Memory B cell (primary cell): ENCODE results near the gene IP6K1.
"Not testable (repeated sequence)": the region's sequence is repeated elsewhere in the genome, so short reads cannot be mapped to it uniquely, and the experiment has no call there.

Experiments used
- ATAC-seq: fragments of 150-1000 bp; cut with Tn5 transposase; 2 replicates; pipeline ENCODE4 v1.10.0; 2021; ENCODE audit warnings: low read depth, mild to moderate bottlenecking, moderate library complexity
- DNase-seq, 2 donors: peaks; one replicate each; pipeline ENCODE4 v3.0.0; 2022; ENCODE audit warnings: low spot score in 2 of 2
- H3K27ac Mint-ChIP-seq: one replicate; pipeline ENCODE4 v1.8.0; 2022; ENCODE audit warnings: mild to moderate bottlenecking, moderate library complexity, mixed read lengths
- H3K27me3 Mint-ChIP-seq: one replicate; pipeline ENCODE4 v1.8.0; 2022; ENCODE audit warnings: mixed read lengths
- H3K36me3 Mint-ChIP-seq: one replicate; pipeline ENCODE4 v1.8.0; 2022; ENCODE audit warnings: mild to moderate bottlenecking, mixed read lengths
- H3K4me1 Mint-ChIP-seq: one replicate; pipeline ENCODE4 v1.8.0; 2022; ENCODE audit warnings: mixed read lengths
- H3K4me3 Mint-ChIP-seq: one replicate; pipeline ENCODE4 v1.8.0; 2022; ENCODE audit warnings: mild to moderate bottlenecking, moderate library complexity, mixed read lengths
- H3K9me3 Mint-ChIP-seq: one replicate; pipeline ENCODE4 v1.8.0; 2022; ENCODE audit warnings: mixed read lengths

The IP6K1 gene

GRCh38 chr3:49786357-49787181 is at the start of gene IP6K1:
Gene IP6K1 (minus strand): TSS chr3:49786542. CDS start chr3:49748040, 38,502 bp downstream.
- peak; percentile 96 for ATAC-seq
- Mint-ChIP-seq H3K36me3 (no peaks in the 10 kb centered on the region), H3K4me3 (peak within 1 kb of the TSS; percentile 91)

GRCh38 chr3:49831341-49831740 is 45.0 kb upstream of the IP6K1 start:
- no peak overlapping the region for H3K27ac Mint-ChIP-seq
- H3K27me3 Mint-ChIP-seq = no peaks in the 10 kb centered on the region
- H3K4me3 Mint-ChIP-seq = no peak overlapping the region

More at GRCh38 chr3:49786357-49787181, at the start of gene IP6K1:
- Mint-ChIP-seq H3K27ac (peak within 1 kb of the TSS; percentile 97), H3K4me1 (peaks cover 17% of the 10 kb centered on the region), H3K27me3 (peaks cover 1% of the 10 kb centered on the region), H3K9me3 (no peaks in the 10 kb centered on the region)
- peak; percentile 93 to 98 for DNase-seq

GRCh38 chr3:49826016-49826415 is 39.7 kb upstream of the IP6K1 start:
- H3K36me3 Mint-ChIP-seq = no peaks in the 10 kb centered on the region
- H3K4me3 Mint-ChIP-seq = no peak overlapping the region
- no peaks in the 10 kb centered on the region for H3K9me3 Mint-ChIP-seq
- DNase-seq = no peak
- H3K27ac Mint-ChIP-seq = no peak overlapping the region
- ATAC-seq = no peak
- H3K27me3 Mint-ChIP-seq = no peaks in the 10 kb centered on the region
- H3K4me1 Mint-ChIP-seq = no peaks in the 10 kb centered on the region

More at GRCh38 chr3:49831341-49831740, 45.0 kb upstream of the IP6K1 start:
- Mint-ChIP-seq H3K9me3 (no peaks in the 10 kb centered on the region), H3K4me1 (peaks cover 3% of the 10 kb centered on the region), H3K36me3 (peaks cover 2% of the 10 kb centered on the region)
- ATAC-seq (no peak), DNase-seq (no peak)

- H3K27me3 Mint-ChIP-seq, H3K9me3 Mint-ChIP-seq, H3K4me1 Mint-ChIP-seq, H3K27ac Mint-ChIP-seq, H3K36me3 Mint-ChIP-seq, H3K4me3 Mint-ChIP-seq, DNase-seq, ATAC-seq: not testable (repeated sequence)
Observed at GRCh38 chr3:49823131-49823530, 36.8 kb upstream of the IP6K1 start.

GRCh38 chr3:49813497-49814174 is 27.3 kb upstream of the IP6K1 start, which contains the start of gene UBA7:
Gene UBA7 (minus strand): TSS chr3:49813953. CDS start chr3:49813787, 166 bp downstream.
- no peak for DNase-seq
- H3K4me3 Mint-ChIP-seq = peak within 1 kb of the TSS; percentile 96
- peaks cover 13% of the 10 kb centered on the region for H3K36me3 Mint-ChIP-seq
- peak within 1 kb of the TSS; percentile 91 for H3K27ac Mint-ChIP-seq
- H3K9me3 Mint-ChIP-seq = no peaks in the 10 kb centered on the region
- H3K27me3 Mint-ChIP-seq = no peaks in the 10 kb centered on the region
- peak; percentile 91 for ATAC-seq
- H3K4me1 Mint-ChIP-seq = peaks cover 30% of the 10 kb centered on the region

GRCh38 chr3:49812916-49813496 is 26.7 kb upstream of the IP6K1 start:
- DNase-seq = no peak
- H3K4me1 Mint-ChIP-seq = peaks cover 36% of the 10 kb centered on the region
- H3K9me3 Mint-ChIP-seq = no peaks in the 10 kb centered on the region
- no peaks in the 10 kb centered on the region for H3K27me3 Mint-ChIP-seq
- H3K36me3 Mint-ChIP-seq = peaks cover 13% of the 10 kb centered on the region
- H3K4me3 Mint-ChIP-seq = peak overlapping the region; percentile 96
- peak overlapping the region; percentile 91 for H3K27ac Mint-ChIP-seq
- ATAC-seq = no peak

GRCh38 chr3:49807431-49808114 is 21.2 kb upstream of the IP6K1 start:
- DNase-seq (no peak), ATAC-seq (peak; percentile 5)
- peak overlapping the region; percentile 83 for H3K27ac Mint-ChIP-seq
- no peaks in the 10 kb centered on the region for H3K27me3 Mint-ChIP-seq
- peaks cover 63% of the 10 kb centered on the region for H3K4me1 Mint-ChIP-seq
- peak overlapping the region; percentile 68 for H3K4me3 Mint-ChIP-seq
- no peaks in the 10 kb centered on the region for H3K9me3 Mint-ChIP-seq
- peaks cover 13% of the 10 kb centered on the region for H3K36me3 Mint-ChIP-seq

- H3K27ac Mint-ChIP-seq = peak overlapping the region; percentile 85
- no peak for DNase-seq
- ATAC-seq = no peak
- peaks cover 65% of the 10 kb centered on the region for H3K4me1 Mint-ChIP-seq
- peak overlapping the region; percentile 68 for H3K4me3 Mint-ChIP-seq
- H3K36me3 Mint-ChIP-seq = peaks cover 13% of the 10 kb centered on the region
- peaks cover 2% of the 10 kb centered on the region for H3K27me3 Mint-ChIP-seq
- no peaks in the 10 kb centered on the region for H3K9me3 Mint-ChIP-seq
Observed at GRCh38 chr3:49806850-49807249, 20.5 kb upstream of the IP6K1 start.

- Mint-ChIP-seq H3K4me3 (peak overlapping the region; percentile 85), H3K4me1 (peaks cover 58% of the 10 kb centered on the region), H3K27ac (peak overlapping the region; percentile 85), H3K9me3 (no peaks in the 10 kb centered on the region), H3K27me3 (peaks cover 2% of the 10 kb centered on the region), H3K36me3 (peaks cover 6% of the 10 kb centered on the region)
- DNase-seq (no peak), ATAC-seq (no peak)
Observed at GRCh38 chr3:49805897-49806701, 19.8 kb upstream of the IP6K1 start.

GRCh38 chr3:49805367-49805782 is 19.0 kb upstream of the IP6K1 start:
- peaks cover 54% of the 10 kb centered on the region for H3K4me1 Mint-ChIP-seq
- peak overlapping the region; percentile 85 for H3K27ac Mint-ChIP-seq
- H3K36me3 Mint-ChIP-seq = peaks cover 4% of the 10 kb centered on the region
- peak; percentile 19 for ATAC-seq
- peaks cover 2% of the 10 kb centered on the region for H3K27me3 Mint-ChIP-seq
- H3K4me3 Mint-ChIP-seq = peak overlapping the region; percentile 85
- H3K9me3 Mint-ChIP-seq = no peaks in the 10 kb centered on the region
- DNase-seq = peak; percentile 46 to 54

GRCh38 chr3:49804141-49805041 is 18.0 kb upstream of the IP6K1 start:
- Mint-ChIP-seq H3K36me3 (no peaks in the 10 kb centered on the region), H3K27me3 (peaks cover 2% of the 10 kb centered on the region), H3K27ac (peak overlapping the region; percentile 85), H3K4me1 (peaks cover 50% of the 10 kb centered on the region), H3K4me3 (peak overlapping the region; percentile 85), H3K9me3 (no peaks in the 10 kb centered on the region)
- ATAC-seq = no peak
- no peak for DNase-seq

- DNase-seq = peak; percentile 53 to 71
- H3K9me3 Mint-ChIP-seq = no peaks in the 10 kb centered on the region
- H3K27me3 Mint-ChIP-seq = peaks cover 2% of the 10 kb centered on the region
- peaks cover 45% of the 10 kb centered on the region for H3K4me1 Mint-ChIP-seq
- ATAC-seq = peak; percentile 34
- H3K4me3 Mint-ChIP-seq = peak overlapping the region; percentile 85
- no peaks in the 10 kb centered on the region for H3K36me3 Mint-ChIP-seq
- H3K27ac Mint-ChIP-seq = peak overlapping the region; percentile 85
Observed at GRCh38 chr3:49803465-49804140, 17.3 kb upstream of the IP6K1 start.
